ENCODE data around the gene ALDH3B2.
A peak's percentile ranks its signal among the peaks of the same experiment; 100 is the strongest.

The ALDH3B2 gene

DNA sequence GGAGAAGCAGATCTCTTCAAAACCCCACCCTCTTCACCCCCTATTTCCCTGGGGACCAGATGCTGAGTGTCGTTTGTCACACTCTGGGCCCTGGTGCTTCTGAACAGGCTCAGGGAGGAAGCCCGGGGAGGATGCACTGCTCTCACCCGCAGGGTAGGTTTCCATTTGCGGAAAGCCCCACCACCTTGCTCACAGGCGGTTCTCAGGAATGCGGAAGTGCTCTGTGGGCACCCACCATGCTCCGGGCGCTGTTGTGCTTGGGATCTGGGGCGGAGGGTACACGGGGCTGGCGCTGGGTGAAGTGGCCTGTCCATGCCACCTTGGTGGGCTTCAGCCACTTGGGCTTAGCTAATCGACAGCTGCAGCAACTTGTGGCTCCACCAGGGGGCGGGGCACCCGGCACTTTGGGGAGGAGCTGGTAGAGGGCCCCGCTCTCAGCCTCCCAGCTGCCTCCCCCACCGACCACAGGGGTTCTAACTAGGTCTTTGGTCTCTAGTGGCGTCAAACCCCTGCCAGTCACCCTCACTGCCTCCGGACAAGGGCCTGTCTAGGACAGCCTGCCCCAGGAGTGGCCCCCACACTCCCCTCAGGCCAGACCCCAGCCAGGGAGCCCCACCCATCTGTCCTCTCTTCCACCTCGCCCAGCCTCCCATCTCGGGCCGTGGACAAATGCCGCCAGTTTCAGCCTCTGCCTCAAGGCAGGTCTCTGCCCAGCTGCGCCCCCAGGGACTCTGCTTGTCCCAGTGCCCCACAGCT is 60.3 kb downstream of the ALDH3B2 start:
- peak; percentile 56 to 60 for DNase-seq (ENCODE audit: low read depth in 2 of 2)

DNA sequence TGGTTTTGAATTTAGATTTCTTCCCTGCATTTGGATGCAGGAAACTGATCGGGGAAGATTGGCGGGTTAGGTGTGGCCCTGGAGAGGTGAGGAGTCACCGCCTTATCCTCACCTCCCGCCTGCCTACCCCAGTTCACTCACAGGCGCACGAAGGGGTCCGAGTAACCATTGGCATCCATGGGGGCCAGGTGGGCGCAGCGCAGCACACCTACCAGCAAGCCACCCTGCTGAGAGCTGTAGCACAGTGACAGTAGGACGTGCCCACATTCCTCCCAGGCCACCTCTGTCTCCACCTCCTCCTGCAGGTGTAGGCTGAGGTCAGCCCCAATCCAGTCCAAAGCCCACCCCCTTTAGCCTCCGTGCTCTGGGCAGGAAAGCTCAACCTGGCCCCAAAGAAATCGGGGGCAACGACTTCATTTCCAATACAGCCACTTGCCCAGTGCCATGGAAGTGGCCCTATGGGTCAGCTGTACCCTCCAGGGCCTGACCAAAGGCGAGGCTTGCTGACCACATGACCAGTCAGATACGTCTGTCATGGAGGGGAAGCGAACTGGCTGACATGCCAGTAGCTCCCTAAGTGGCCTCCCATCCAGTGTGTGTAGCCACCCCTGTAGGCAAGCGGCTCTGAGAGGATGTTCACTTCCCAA is 61.0 kb downstream of the ALDH3B2 start:
- no peak for DNase-seq (ENCODE audit: low read depth in 2 of 2)

DNA sequence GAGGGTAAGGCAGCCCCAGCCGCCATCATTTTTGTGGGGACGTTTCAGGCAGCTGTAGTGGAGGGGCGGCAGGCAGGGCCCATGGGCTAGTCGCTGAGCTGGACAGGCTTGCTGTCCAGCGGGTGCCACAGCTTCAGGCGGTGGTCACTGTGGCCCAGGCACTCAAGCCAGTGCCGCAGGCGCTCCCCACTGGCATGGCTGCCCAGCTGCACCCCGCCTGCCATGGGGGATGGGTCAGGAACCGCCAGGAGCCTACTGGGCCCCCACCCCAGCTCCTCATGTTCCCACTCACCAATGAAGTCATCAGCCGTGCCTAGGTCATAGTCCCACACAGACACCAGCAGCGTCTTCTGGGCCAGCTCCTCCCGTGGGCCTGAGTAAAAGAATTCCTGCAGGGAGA is 61.7 kb downstream of the ALDH3B2 start:
- DNase-seq (ENCODE audit: low read depth in 2 of 2) = no peak

Data from stimulated activated CD4-positive, alpha-beta T cell treated with anti-CD3 and anti-CD28 coated beads, Interleukin-1b, Interleukin-23, amount 100 ng/mL, for 1 hour (primary cell).